HEK293 (cell line): ENCODE data around the gene MADCAM1.

Source experiments
- ATF2 ChIP-seq: fragments of 450-650 bp; formaldehyde crosslinking; IDR thresholded peaks from 2 replicates; pipeline ENCODE4 v1.5.1; 2016; ENCODE audit warnings: missing biosample characterization, missing genetic modification characterization, low read depth
- BCL6B ChIP-seq: fragments of 450-650 bp; formaldehyde crosslinking; IDR thresholded peaks from 2 replicates; pipeline ENCODE4 v1.5.1; 2017; ENCODE audit warnings: missing biosample characterization, missing genetic modification characterization
- KLF9 ChIP-seq: fragments of 450-650 bp; formaldehyde crosslinking; IDR thresholded peaks from 2 replicates; pipeline ENCODE4 v1.5.1; 2016; ENCODE audit warnings: missing biosample characterization, missing genetic modification characterization, low read depth
- MEIS1 ChIP-seq: sonication (generic); formaldehyde crosslinking; IDR thresholded peaks from 2 replicates; pipeline ENCODE4 v1.8.1; 2022; ENCODE audit warnings: missing genetic modification reagents, mild to moderate bottlenecking, borderline replicate concordance
- OSR2 ChIP-seq: fragments of 450-650 bp; formaldehyde crosslinking; IDR thresholded peaks from 2 replicates; pipeline ENCODE4 v1.5.1; 2016; ENCODE audit warnings: missing biosample characterization, missing genetic modification characterization
- RBAK ChIP-seq: fragments of 450-650 bp; formaldehyde crosslinking; IDR thresholded peaks from 2 replicates; pipeline ENCODE4 v1.5.1; 2016; ENCODE audit warnings: missing biosample characterization, missing genetic modification characterization
- SP2 ChIP-seq: fragments of 450-650 bp; formaldehyde crosslinking; IDR thresholded peaks from 2 replicates; pipeline ENCODE4 v1.5.1; 2016; ENCODE audit warnings: missing biosample characterization, missing genetic modification characterization
- TRIM28 ChIP-seq: IDR thresholded peaks from 2 replicates; pipeline ENCODE4 v1.6.1; 2011; ENCODE audit warnings: low read length, control low read depth, borderline replicate concordance
- TSHZ1 ChIP-seq: fragments of 450-650 bp; formaldehyde crosslinking; IDR thresholded peaks from 2 replicates; pipeline ENCODE4 v1.5.1; 2016; ENCODE audit warnings: missing biosample characterization, missing genetic modification characterization, borderline replicate concordance
- ZBTB49 ChIP-seq: fragments of 450-650 bp; formaldehyde crosslinking; IDR thresholded peaks from 2 replicates; pipeline ENCODE4 v1.5.1; 2016; ENCODE audit warnings: missing biosample characterization, missing genetic modification characterization, low read depth
- ZBTB7A ChIP-seq: fragments of 450-650 bp; formaldehyde crosslinking; IDR thresholded peaks from 2 replicates; pipeline ENCODE4 v1.5.1; 2016; ENCODE audit warnings: low read depth, missing biosample characterization, missing genetic modification characterization
- ZEB2 ChIP-seq: fragments of 450-650 bp; formaldehyde crosslinking; IDR thresholded peaks from 2 replicates; pipeline ENCODE4 v1.5.1; 2016; ENCODE audit warnings: missing biosample characterization, missing genetic modification characterization
- ZFHX2 ChIP-seq: fragments of 450-650 bp; formaldehyde crosslinking; conservative IDR thresholded peaks from 2 replicates; pipeline ENCODE4 v1.5.1; 2016; ENCODE audit warnings: missing biosample characterization, missing genetic modification characterization
- ZFP69B ChIP-seq: fragments of 450-650 bp; formaldehyde crosslinking; IDR thresholded peaks from 2 replicates; pipeline ENCODE4 v1.5.1; 2016; ENCODE audit warnings: missing biosample characterization, missing genetic modification characterization
- ZNF112 ChIP-seq: fragments of 450-650 bp; formaldehyde crosslinking; IDR thresholded peaks from 2 replicates; pipeline ENCODE4 v1.5.0; 2017; ENCODE audit warnings: missing biosample characterization, missing genetic modification characterization
- ZNF146 ChIP-seq: fragments of 450-650 bp; formaldehyde crosslinking; IDR thresholded peaks from 2 replicates; pipeline ENCODE4 v1.5.1; 2016; ENCODE audit warnings: missing biosample characterization, missing genetic modification characterization
- ZNF157 ChIP-seq: fragments of 450-650 bp; formaldehyde crosslinking; IDR thresholded peaks from 2 replicates; pipeline ENCODE4 v1.5.1; 2016; ENCODE audit warnings: missing biosample characterization, missing genetic modification characterization
- ZNF16 ChIP-seq: fragments of 450-650 bp; formaldehyde crosslinking; IDR thresholded peaks from 2 replicates; pipeline ENCODE4 v1.5.1; 2016; ENCODE audit warnings: low read depth, missing biosample characterization, missing genetic modification characterization
- ZNF302 ChIP-seq: fragments of 450-650 bp; formaldehyde crosslinking; IDR thresholded peaks from 2 replicates; pipeline ENCODE4 v1.5.1; 2016; ENCODE audit warnings: missing biosample characterization, missing genetic modification characterization, low read depth
- ZNF311 ChIP-seq: fragments of 450-650 bp; formaldehyde crosslinking; IDR thresholded peaks from 2 replicates; pipeline ENCODE4 v1.5.1; 2017; ENCODE audit warnings: missing biosample characterization, missing genetic modification characterization, borderline replicate concordance
- ZNF341 ChIP-seq: fragments of 450-650 bp; formaldehyde crosslinking; IDR thresholded peaks from 2 replicates; pipeline ENCODE4; 2016; ENCODE audit warnings: low read depth, missing biosample characterization, missing genetic modification characterization
- ZNF37A ChIP-seq: fragments of 450-650 bp; IDR thresholded peaks from 2 replicates; pipeline ENCODE4 v1.5.1; 2018; ENCODE audit warnings: missing biosample characterization, missing genetic modification characterization
- ZNF404 ChIP-seq: fragments of 450-650 bp; formaldehyde crosslinking; IDR thresholded peaks from 2 replicates; pipeline ENCODE4 v1.5.1; 2017; ENCODE audit warnings: missing biosample characterization, missing genetic modification characterization
- ZNF449 ChIP-seq: fragments of 450-650 bp; formaldehyde crosslinking; IDR thresholded peaks from 2 replicates; pipeline ENCODE4 v1.5.1; 2017; ENCODE audit warnings: missing biosample characterization, mild to moderate bottlenecking, missing genetic modification characterization, moderate library complexity
- ZNF473 ChIP-seq: fragments of 450-650 bp; formaldehyde crosslinking; IDR thresholded peaks from 2 replicates; pipeline ENCODE4 v1.5.1; 2017; ENCODE audit warnings: missing biosample characterization, missing genetic modification characterization
- ZNF510 ChIP-seq: fragments of 450-650 bp; formaldehyde crosslinking; IDR thresholded peaks from 2 replicates; pipeline ENCODE4 v1.5.1; 2018; ENCODE audit warnings: mild to moderate bottlenecking, missing genetic modification characterization, missing biosample characterization; ENCODE audit not compliant: insufficient replicate concordance
- TF ChIP-seq, protein P1 (sequence below): fragments of 450-650 bp; formaldehyde crosslinking; optimal IDR thresholded peaks from 2 replicates; pipeline ENCODE3; 2016; ENCODE audit warnings: missing biosample characterization, mild to moderate bottlenecking, missing genetic modification characterization

Gene MADCAM1

DNA sequence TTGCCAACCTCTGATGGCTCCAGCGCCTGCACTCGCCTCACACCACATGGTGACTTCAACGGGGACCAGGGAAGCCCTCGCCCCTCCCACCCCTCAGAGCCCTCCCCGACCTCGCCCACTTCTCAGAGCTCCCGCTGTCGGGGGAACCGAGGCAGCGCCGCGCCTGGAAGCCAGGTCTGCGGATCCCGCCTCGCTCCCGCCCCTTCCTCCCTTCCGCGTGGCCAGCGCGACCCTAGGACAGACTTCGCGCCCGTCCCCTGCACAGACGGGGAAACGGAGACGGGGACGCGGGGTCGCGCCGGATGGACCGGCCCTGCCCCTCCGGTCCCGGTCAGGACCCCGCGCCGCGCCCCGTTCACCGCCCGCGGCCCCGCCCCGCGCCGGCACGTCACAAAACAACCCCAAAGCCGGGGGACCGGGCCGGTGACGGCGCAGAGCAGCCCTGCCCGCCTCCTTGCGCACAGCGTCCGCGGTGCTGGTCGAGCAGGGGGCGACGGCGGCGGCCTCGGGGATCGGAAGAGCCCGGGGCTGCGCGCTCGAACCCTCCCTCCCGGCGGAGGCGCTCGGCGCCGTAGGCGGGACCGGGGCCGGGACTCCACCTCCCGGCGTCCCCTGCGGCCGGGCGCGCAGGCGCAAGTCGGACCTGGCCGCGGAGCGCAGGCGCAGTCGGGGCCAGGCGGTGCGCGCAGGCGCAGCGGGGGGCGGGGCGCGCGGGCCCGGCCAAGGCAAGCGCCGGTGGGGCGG, 34.9 kb downstream of the MADCAM1 start (continued):
- TF ChIP-seq RBAK, result no peak
- TF ChIP-seq, protein P1, sequence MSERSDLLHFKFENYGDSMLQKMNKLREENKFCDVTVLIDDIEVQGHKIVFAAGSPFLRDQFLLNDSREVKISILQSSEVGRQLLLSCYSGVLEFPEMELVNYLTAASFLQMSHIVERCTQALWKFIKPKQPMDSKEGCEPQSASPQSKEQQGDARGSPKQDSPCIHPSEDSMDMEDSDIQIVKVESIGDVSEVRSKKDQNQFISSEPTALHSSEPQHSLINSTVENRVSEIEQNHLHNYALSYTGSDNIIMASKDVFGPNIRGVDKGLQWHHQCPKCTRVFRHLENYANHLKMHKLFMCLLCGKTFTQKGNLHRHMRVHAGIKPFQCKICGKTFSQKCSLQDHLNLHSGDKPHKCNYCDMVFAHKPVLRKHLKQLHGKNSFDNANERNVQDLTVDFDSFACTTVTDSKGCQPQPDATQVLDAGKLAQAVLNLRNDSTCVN (tag by site-specific recombination), result peak; percentile 84
- no peak for TF ChIP-seq MEIS1 (CRISPR knock-in tag)
- no peak for TF ChIP-seq TRIM28
- peak; percentile 76 for TF ChIP-seq KLF9 (tag by site-specific recombination)
- TF ChIP-seq ZNF473 (tag by site-specific recombination), result no peak
- no peak for TF ChIP-seq ZNF157 (tag by site-specific recombination)
- TF ChIP-seq ZNF302 (tag by site-specific recombination), result no peak
- no peak for TF ChIP-seq ZNF404 (tag by site-specific recombination)
- TF ChIP-seq ZNF510 (tag by site-specific recombination), result no peak
- TF ChIP-seq ZNF311 (tag by site-specific recombination), result no peak
- no peak for TF ChIP-seq ZNF16
- TF ChIP-seq ZNF112, result no peak
- no peak for TF ChIP-seq ZBTB7A (tag by site-specific recombination)
- TF ChIP-seq ZNF146 (tag by site-specific recombination), result no peak
- no peak for TF ChIP-seq ZFP69B (tag by site-specific recombination)
- no peak for TF ChIP-seq TSHZ1 (tag by site-specific recombination)
- TF ChIP-seq OSR2 (tag by site-specific recombination), result no peak
- TF ChIP-seq ZNF341 (tag by site-specific recombination), result no peak; the same call in none of the 2 replicates
- no peak for TF ChIP-seq ZNF449 (tag by site-specific recombination)
- no peak for TF ChIP-seq BCL6B
- TF ChIP-seq ATF2, result no peak
- no peak for TF ChIP-seq ZBTB49 (tag by site-specific recombination)
- TF ChIP-seq ZNF37A (tag by site-specific recombination), result no peak
- TF ChIP-seq ZEB2 (tag by site-specific recombination), result peak; percentile 84
- TF ChIP-seq ZFHX2, result peak; percentile 61
- TF ChIP-seq SP2, result peak; percentile 79
